HEK293 (cell line): ENCODE measurements around the gene RAG1.
A peak's percentile ranks its signal among the peaks of the same experiment; 100 is the strongest.

Experiments
- CTCF ChIA-PET: fragments of 350-600 bp; formaldehyde crosslinking; extraction: SDS; loops from one replicate; lab custom pipeline; 2021; ENCODE audit warnings: antibody characterized with exemption; lab: Yijun Ruan, JAX
- POLR2A ChIA-PET: fragments of 300-600 bp; formaldehyde crosslinking; extraction: SDS; loops from one replicate; lab custom pipeline; 2020; ENCODE audit warnings: antibody characterized with exemption, inconsistent platforms; lab: Yijun Ruan, JAX
- H3K27ac ChIP-seq: fragments of 200-500 bp; sonication (Bioruptor generic); 2 replicates; pipeline ENCODE4 v1.5.1; 2014; ENCODE audit warnings: low read depth, low read length, control low read depth, inconsistent platforms; ENCODE audit errors: extremely low read depth
- H3K36me3 ChIP-seq, 2 experiments: fragments of 200-500 bp in 1 of 2; sonication (Bioruptor generic) in 1 of 2; 1 replicate in 1 of 2; 2 replicates in 1 of 2; pipeline ENCODE4 v1.5.1; 2014 to 2017; ENCODE audit warnings: inconsistent platforms in 2 of 2, low read length in 2 of 2; ENCODE audit not compliant: control insufficient read depth in 2 of 2, insufficient read depth in 1 of 2
- H3K4me1 ChIP-seq: fragments of 200-500 bp; sonication (Bioruptor generic); 2 replicates; pipeline ENCODE4 v1.5.1; 2014; ENCODE audit warnings: mild to moderate bottlenecking, low read length, inconsistent platforms; ENCODE audit not compliant: control insufficient read depth, insufficient read depth
- H3K4me3 ChIP-seq: 2 replicates; pipeline ENCODE4 v1.5.1; 2011; ENCODE audit warnings: low read depth, mild to moderate bottlenecking, control low read depth, low read length, moderate library complexity
- H3K9me3 ChIP-seq: fragments of 200-500 bp; sonication (Bioruptor generic); 2 replicates; pipeline ENCODE4 v1.5.1; 2014; ENCODE audit warnings: low read depth, low read length, inconsistent platforms; ENCODE audit not compliant: control insufficient read depth, insufficient read depth
- FEZF1 ChIP-seq: fragments of 450-650 bp; formaldehyde crosslinking; IDR thresholded peaks from 2 replicates; pipeline ENCODE4 v1.5.1; 2016; ENCODE audit warnings: missing biosample characterization, missing genetic modification characterization
- OSR2 ChIP-seq: fragments of 450-650 bp; formaldehyde crosslinking; IDR thresholded peaks from 2 replicates; pipeline ENCODE4 v1.5.1; 2016; ENCODE audit warnings: missing biosample characterization, missing genetic modification characterization
- PRDM6 ChIP-seq: fragments of 450-650 bp; formaldehyde crosslinking; IDR thresholded peaks from 2 replicates; pipeline ENCODE4 v1.5.1; 2017; ENCODE audit warnings: missing biosample characterization, missing genetic modification characterization
- SALL2 ChIP-seq: fragments of 450-650 bp; formaldehyde crosslinking; IDR thresholded peaks from 2 replicates; pipeline ENCODE4 v1.5.0; 2017; ENCODE audit warnings: missing biosample characterization, mild to moderate bottlenecking, missing genetic modification characterization, borderline replicate concordance
- ZBTB1 ChIP-seq: fragments of 450-650 bp; formaldehyde crosslinking; IDR thresholded peaks from 2 replicates; pipeline ENCODE4 v1.5.1; 2016; ENCODE audit warnings: missing biosample characterization, missing genetic modification characterization
- ZBTB26 ChIP-seq: fragments of 450-650 bp; formaldehyde crosslinking; optimal IDR thresholded peaks from 2 replicates; pipeline ENCODE3; 2016; ENCODE audit warnings: missing biosample characterization, mild to moderate bottlenecking, missing genetic modification characterization
- ZFHX2 ChIP-seq: fragments of 450-650 bp; formaldehyde crosslinking; conservative IDR thresholded peaks from 2 replicates; pipeline ENCODE4 v1.5.1; 2016; ENCODE audit warnings: missing biosample characterization, missing genetic modification characterization
- ZNF16 ChIP-seq: fragments of 450-650 bp; formaldehyde crosslinking; IDR thresholded peaks from 2 replicates; pipeline ENCODE4 v1.5.1; 2016; ENCODE audit warnings: low read depth, missing biosample characterization, missing genetic modification characterization
- ZNF169 ChIP-seq: fragments of 450-650 bp; formaldehyde crosslinking; IDR thresholded peaks from 2 replicates; pipeline ENCODE4 v1.5.1; 2016; ENCODE audit warnings: missing biosample characterization, missing genetic modification characterization
- ZNF214 ChIP-seq: fragments of 450-650 bp; formaldehyde crosslinking; IDR thresholded peaks from 2 replicates; pipeline ENCODE4 v1.5.1; 2017; ENCODE audit warnings: missing biosample characterization, mild to moderate bottlenecking, missing genetic modification characterization, borderline replicate concordance
- ZNF335 ChIP-seq: fragments of 450-650 bp; formaldehyde crosslinking; conservative IDR thresholded peaks from 2 replicates; pipeline ENCODE4 v1.5.1; 2016; ENCODE audit warnings: missing biosample characterization, missing genetic modification characterization
- ZNF692 ChIP-seq: fragments of 450-650 bp; formaldehyde crosslinking; IDR thresholded peaks from 2 replicates; pipeline ENCODE4 v1.5.1; 2016; ENCODE audit warnings: missing biosample characterization, missing genetic modification characterization
- ZSCAN23 ChIP-seq: fragments of 450-650 bp; formaldehyde crosslinking; IDR thresholded peaks from 2 replicates; pipeline ENCODE4 v1.5.1; 2016; ENCODE audit warnings: missing biosample characterization, missing genetic modification characterization
- ZXDB ChIP-seq: fragments of 450-650 bp; formaldehyde crosslinking; IDR thresholded peaks from 2 replicates; pipeline ENCODE4 v1.5.1; 2016; ENCODE audit warnings: missing biosample characterization, missing genetic modification characterization
- TF ChIP-seq, protein P1 (sequence below): fragments of 450-650 bp; formaldehyde crosslinking; IDR thresholded peaks from 2 replicates; pipeline ENCODE4 v1.5.1; 2016; ENCODE audit warnings: missing biosample characterization, missing genetic modification characterization
- TF ChIP-seq, protein P2 (sequence below): fragments of 450-650 bp; formaldehyde crosslinking; IDR thresholded peaks from 2 replicates; pipeline ENCODE4 v1.5.1; 2017; ENCODE audit warnings: missing biosample characterization, missing genetic modification characterization

Gene RAG1

DNA sequence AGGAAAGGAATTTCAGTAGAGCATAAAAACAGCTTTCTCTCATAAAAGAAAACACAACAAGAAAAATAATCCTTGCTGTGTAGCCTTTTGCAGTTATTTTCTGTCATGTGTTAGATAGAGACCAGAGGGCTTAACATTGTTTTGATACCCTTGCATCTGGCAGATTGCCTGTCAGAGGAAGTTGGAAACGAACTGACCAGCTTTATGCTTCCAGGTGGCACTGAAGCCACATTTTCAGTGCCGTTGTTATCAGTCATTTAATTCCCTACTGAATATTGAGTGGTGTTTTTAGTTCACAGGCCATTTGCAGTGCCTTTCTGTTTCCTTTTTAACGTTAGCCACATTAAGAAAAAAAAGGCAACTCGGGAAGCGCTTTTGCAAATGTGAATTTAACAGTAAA lies 51.7 kb downstream of the RAG1 start:
- POLR2A ChIA-PET = no interaction called here
- H3K4me1 ChIP-seq = no peaks in the 10 kb centered on the region; the same call in 1 of the 2 replicates
- TF ChIP-seq ZNF335 (tag by site-specific recombination) = peak; percentile 59
- no peak for TF ChIP-seq SALL2 (tag by site-specific recombination)
- no peak for TF ChIP-seq ZNF169 (tag by site-specific recombination)
- peak; percentile 45 for TF ChIP-seq OSR2 (tag by site-specific recombination)
- TF ChIP-seq ZXDB (tag by site-specific recombination) = 0 out of 2 replicates have a peak, but pooled peaks have one; percentile 15
- TF ChIP-seq, protein P1, sequence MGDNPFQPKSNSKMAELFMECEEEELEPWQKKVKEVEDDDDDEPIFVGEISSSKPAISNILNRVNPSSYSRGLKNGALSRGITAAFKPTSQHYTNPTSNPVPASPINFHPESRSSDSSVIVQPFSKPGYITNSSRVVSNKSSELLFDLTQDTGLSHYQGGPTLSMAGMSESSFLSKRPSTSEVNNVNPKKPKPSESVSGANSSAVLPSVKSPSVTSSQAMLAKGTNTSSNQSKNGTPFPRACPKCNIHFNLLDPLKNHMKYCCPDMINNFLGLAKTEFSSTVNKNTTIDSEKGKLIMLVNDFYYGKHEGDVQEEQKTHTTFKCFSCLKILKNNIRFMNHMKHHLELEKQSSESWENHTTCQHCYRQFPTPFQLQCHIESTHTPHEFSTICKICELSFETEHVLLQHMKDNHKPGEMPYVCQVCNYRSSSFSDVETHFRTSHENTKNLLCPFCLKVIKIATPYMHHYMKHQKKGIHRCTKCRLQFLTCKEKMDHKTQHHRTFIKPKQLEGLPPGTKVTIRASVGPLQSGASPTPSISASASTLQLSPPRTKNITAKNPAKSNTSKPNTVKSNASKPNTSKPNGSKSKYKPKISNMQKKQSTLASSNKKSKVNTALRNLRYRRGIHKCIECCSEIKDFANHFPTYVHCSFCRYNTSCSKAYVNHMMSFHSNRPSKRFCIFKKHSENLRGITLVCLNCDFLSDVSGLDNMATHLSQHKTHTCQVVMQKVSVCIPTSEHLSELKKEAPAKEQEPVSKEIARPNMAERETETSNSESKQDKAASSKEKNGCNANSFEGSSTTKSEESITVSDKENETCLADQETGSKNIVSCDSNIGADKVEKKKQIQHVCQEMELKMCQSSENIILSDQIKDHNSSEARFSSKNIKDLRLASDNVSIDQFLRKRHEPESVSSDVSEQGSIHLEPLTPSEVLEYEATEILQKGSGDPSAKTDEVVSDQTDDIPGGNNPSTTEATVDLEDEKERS (tag by site-specific recombination) = no peak
- TF ChIP-seq FEZF1 (tag by site-specific recombination) = peak; percentile 94
- peak; percentile 38; the same call in 1 of the 2 replicates for TF ChIP-seq ZNF692 (tag by site-specific recombination)
- no peak for TF ChIP-seq ZBTB1
- TF ChIP-seq, protein P2, sequence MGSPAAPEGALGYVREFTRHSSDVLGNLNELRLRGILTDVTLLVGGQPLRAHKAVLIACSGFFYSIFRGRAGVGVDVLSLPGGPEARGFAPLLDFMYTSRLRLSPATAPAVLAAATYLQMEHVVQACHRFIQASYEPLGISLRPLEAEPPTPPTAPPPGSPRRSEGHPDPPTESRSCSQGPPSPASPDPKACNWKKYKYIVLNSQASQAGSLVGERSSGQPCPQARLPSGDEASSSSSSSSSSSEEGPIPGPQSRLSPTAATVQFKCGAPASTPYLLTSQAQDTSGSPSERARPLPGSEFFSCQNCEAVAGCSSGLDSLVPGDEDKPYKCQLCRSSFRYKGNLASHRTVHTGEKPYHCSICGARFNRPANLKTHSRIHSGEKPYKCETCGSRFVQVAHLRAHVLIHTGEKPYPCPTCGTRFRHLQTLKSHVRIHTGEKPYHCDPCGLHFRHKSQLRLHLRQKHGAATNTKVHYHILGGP (tag by site-specific recombination) = no peak
- TF ChIP-seq PRDM6 = peak; percentile 90
- TF ChIP-seq, all 188 proteins: peak for 6
- H3K4me3 ChIP-seq = no peak overlapping the region
- CTCF ChIA-PET = interaction anchor here (0.8 to 5.5 kb wide), 7 partner anchors 54 to 145 kb away, joined by 3 to 60 read pairs (median 4); no protein-coding TSS in a partner anchor
- no peaks in the 10 kb centered on the region for H3K36me3 ChIP-seq
- no peaks in the 10 kb centered on the region for H3K9me3 ChIP-seq
- H3K27ac ChIP-seq = no peak overlapping the region

DNA sequence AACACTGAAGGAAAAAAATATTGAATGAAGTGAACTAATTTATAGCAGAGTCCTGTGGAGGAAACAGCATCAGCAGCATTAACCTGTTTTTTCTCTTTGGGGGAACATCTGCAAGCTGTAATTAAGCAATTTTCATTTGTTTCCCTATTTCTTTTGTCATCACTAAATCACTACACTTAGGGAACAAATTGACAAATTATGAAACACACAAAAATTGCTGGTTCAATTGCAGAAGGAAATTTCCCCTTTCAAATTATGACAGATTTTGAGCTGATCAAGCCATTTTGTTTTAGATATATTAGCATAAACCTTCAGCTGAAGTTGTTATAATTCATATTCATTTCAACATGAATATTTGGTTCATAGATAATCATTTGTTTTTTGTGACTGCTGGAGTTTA lies 52.4 kb downstream of the RAG1 start:
- Histone ChIP-seq H3K27ac (no peak overlapping the region), H3K4me1 (no peaks in the 10 kb centered on the region; the same call in 1 of the 2 replicates), H3K9me3 (no peaks in the 10 kb centered on the region), H3K36me3 (no peaks in the 10 kb centered on the region), H3K4me3 (no peak overlapping the region)
- POLR2A ChIA-PET = no interaction called here
- TF ChIP-seq ZNF214 (tag by site-specific recombination) = no peak
- no peak for TF ChIP-seq ZFHX2 (tag by site-specific recombination)
- TF ChIP-seq ZNF16 (tag by site-specific recombination) = no peak
- no peak for TF ChIP-seq ZSCAN23 (tag by site-specific recombination)
- no peak for TF ChIP-seq ZBTB26
- CTCF ChIA-PET = interaction anchor here (1.2 to 5.5 kb wide), 3 partner anchors 53 to 127 kb away, joined by 3 to 60 read pairs (median 5); no protein-coding TSS in a partner anchor
